K562 (cell line): ENCODE results near the gene FIBP. TPM values are rescaled to one million over a fixed set of nuclear protein-coding genes. Genes with fewer than 3 reads are reported as not detected.

Experiments
- AFF1 ChIP-seq, 2 experiments: fragments of 450-650 bp; IDR thresholded peaks; 2 replicates each; pipeline ENCODE4 v1.6.1; 2018; ENCODE audit warnings: mild to moderate bottlenecking in 2 of 2, low read depth in 1 of 2; ENCODE audit not compliant: partially characterized antibody in 2 of 2
- ATF3 ChIP-seq, 2 experiments: fragments of 450-650 bp in 1 of 2; sonication (generic) in 1 of 2; formaldehyde crosslinking in 1 of 2; IDR thresholded peaks in 1 of 2; conservative IDR thresholded peaks in 1 of 2; 2 replicates each; pipeline versions ENCODE4 v1.6.1 to v1.8.1; 2016 to 2023; ENCODE audit warnings: mild to moderate bottlenecking in 2 of 2, moderate library complexity in 2 of 2, inconsistent platforms in 1 of 2, missing genetic modification reagents in 1 of 2
- BCLAF1 ChIP-seq, 2 experiments: fragments of 450-650 bp in 1 of 2; IDR thresholded peaks; 2 replicates each; pipeline ENCODE4 v1.6.1; 2011 to 2017; ENCODE audit warnings: low read depth in 2 of 2, antibody characterized with exemption in 1 of 2, borderline replicate concordance in 1 of 2, low read length in 1 of 2, mild to moderate bottlenecking in 1 of 2, mixed read lengths in 1 of 2; ENCODE audit not compliant: control insufficient read depth in 1 of 2
- BDP1 ChIP-seq: IDR thresholded peaks from 3 replicates; pipeline ENCODE4 v1.6.1; 2011; ENCODE audit not compliant: insufficient read length, insufficient read depth
- BRF2 ChIP-seq: IDR thresholded peaks from 3 replicates; pipeline ENCODE4 v1.6.1; 2011; ENCODE audit warnings: borderline replicate concordance, mild to moderate bottlenecking; ENCODE audit not compliant: insufficient read length, insufficient read depth
- HOMEZ ChIP-seq: fragments of 250-450 bp; sonication (Bioruptor Pico); IDR thresholded peaks from 2 replicates; pipeline ENCODE4 v1.4.0; 2020; ENCODE audit warnings: mild to moderate bottlenecking, moderate library complexity
- PML ChIP-seq: IDR thresholded peaks from 2 replicates; pipeline ENCODE4 v1.6.1; 2012; ENCODE audit warnings: low read length, inconsistent platforms
- RBFOX2 ChIP-seq: fragments of 200-400 bp; formaldehyde crosslinking; IDR thresholded peaks from 2 replicates; pipeline ENCODE4 v1.6.1; 2017; ENCODE audit warnings: low read depth, mild to moderate bottlenecking, low read length, moderate library complexity
- SUPT5H ChIP-seq: fragments of 450-650 bp; IDR thresholded peaks from 2 replicates; pipeline ENCODE4 v1.6.1; 2016
- THAP12 ChIP-seq: fragments of 250-450 bp; sonication (Bioruptor Pico); IDR thresholded peaks from 2 replicates; pipeline ENCODE4 v1.9.0; 2021; ENCODE audit warnings: mild to moderate bottlenecking, inconsistent platforms
- polyA plus RNA-seq, 8 experiments: library from polyadenylated mRNA; depleted of rRNA in 4 of 8; stranded (reverse) in 5 of 8; unstranded in 3 of 8; fragments of >200 nt; fragmentation: Nextera tagmentation in 2 of 8; fragmentation: Illumina TruSeq in 1 of 8; extraction: Ambion mirVana in 2 of 8; extraction: Trizol in 1 of 8; gene quantifications; 2 replicates each; pipeline versions ENCODE4 v1.2.1 to v1.2.3, GENCODE V29; 2011 to 2014; ENCODE audit warnings: inconsistent platforms in 1 of 8, missing spikeins in 1 of 8
- total RNA-seq, 7 experiments: library from RNA; depleted of rRNA in 6 of 7; stranded (reverse); fragments of >200 nt in 6 of 7; fragmentation: Illumina TruSeq in 2 of 7; extraction: Trizol in 2 of 7; gene quantifications; 2 replicates each; pipeline versions ENCODE4 v1.2.1 to v1.2.3, GENCODE V29; 2011 to 2021; ENCODE audit warnings: low replicate concordance in 1 of 7

FIBP gene
- total and polyA plus RNA-seq, 9 of the 15 experiments (the other 6 are each of a cell fraction or from before 2014, with no cell fraction given) = 41.2 to 79.2 (median 48.6) TPM

- 0 out of 4 replicates have a peak, but pooled peaks of 1 of the 2 experiments have one; percentile 25 for TF ChIP-seq BCLAF1 (IDR thresholded peaks at IDR 0.05; ENCODE audit: borderline replicate concordance in 1 of 2, control insufficient read depth in 1 of 2, low read depth in 2 of 2, low read length in 1 of 2)
- no peak for TF ChIP-seq THAP12 (CRISPR knock-in tag)
- TF ChIP-seq HOMEZ (CRISPR knock-in tag) = no peak
- TF ChIP-seq SUPT5H = peak; percentile 57
- no peak for TF ChIP-seq BDP1
- TF ChIP-seq BRF2 = no peak
- no peak for TF ChIP-seq AFF1 (IDR thresholded peaks at IDR 0.05; ENCODE audit: low read depth in 1 of 2, partially characterized antibody in 2 of 2)
- TF ChIP-seq RBFOX2 = peak; percentile 65
- 0 out of 2 replicates have a peak, but pooled peaks have one; percentile 19 for TF ChIP-seq PML
- TF ChIP-seq ATF3 (IDR thresholded peaks at IDR 0.05) = no peak
- TF ChIP-seq ATF3 (CRISPR knock-in tag; conservative IDR thresholded peaks at IDR 0.05) = 0 out of 2 replicates have a peak, but pooled peaks have one; percentile 11
These were observed 8.0 kb upstream of the FIBP start (continued) for GRCh38 chr11:65896034-65896999.
